H9 (cell line): Measurements from ENCODE around the gene GPC6. TPM values are rescaled to one million over a fixed set of nuclear protein-coding genes. Genes with fewer than 3 reads are reported as not detected.
A peak's percentile ranks its signal among the peaks of the same experiment; 100 is the strongest.

ENCODE experiments used
- DNase-seq: peaks from one replicate; pipeline ENCODE4 v3.0.0-alpha.2; 2017
- H2AFZ ChIP-seq: one replicate; pipeline ENCODE4 v1.6.1; 2013; ENCODE audit warnings: mild to moderate bottlenecking, low read length, control low read depth, moderate library complexity
- H2AK5ac ChIP-seq: 2 replicates; pipeline ENCODE4 v1.6.1; 2013; ENCODE audit warnings: low read length, control low read depth, mixed read lengths; ENCODE audit not compliant: insufficient read length
- H2BK120ac ChIP-seq: one replicate; pipeline ENCODE4 v1.6.1; 2013; ENCODE audit warnings: low read depth, mild to moderate bottlenecking, low read length, control low read depth, inconsistent platforms; ENCODE audit not compliant: poor library complexity, severe bottlenecking
- H2BK12ac ChIP-seq: 2 replicates; pipeline ENCODE4 v1.6.1; 2013; ENCODE audit warnings: low read length, control low read depth, mixed read lengths, low read depth; ENCODE audit not compliant: insufficient read length
- H2BK15ac ChIP-seq: 2 replicates; pipeline ENCODE4 v1.6.1; 2013; ENCODE audit warnings: low read depth, low read length, control low read depth
- H2BK20ac ChIP-seq: one replicate; pipeline ENCODE4 v1.6.1; 2013; ENCODE audit warnings: low read depth, mild to moderate bottlenecking, low read length, control low read depth, inconsistent platforms; ENCODE audit not compliant: poor library complexity, severe bottlenecking
- H2BK5ac ChIP-seq: 2 replicates; pipeline ENCODE4 v1.6.1; 2013; ENCODE audit warnings: low read length, control low read depth, mixed read lengths; ENCODE audit not compliant: insufficient read length
- H3K14ac ChIP-seq: 2 replicates; pipeline ENCODE4 v1.6.1; 2013; ENCODE audit warnings: low read length, control low read depth; ENCODE audit not compliant: insufficient read depth
- H3K18ac ChIP-seq: 2 replicates; pipeline ENCODE4 v1.6.1; 2013; ENCODE audit warnings: low read depth, mild to moderate bottlenecking, mixed read lengths, low read length, control low read depth; ENCODE audit not compliant: insufficient read length
- H3K23ac ChIP-seq: 2 replicates; pipeline ENCODE4 v1.6.1; 2013; ENCODE audit warnings: low read length, control low read depth, mixed read lengths, low read depth; ENCODE audit not compliant: insufficient read length
- H3K23me2 ChIP-seq: 2 replicates; pipeline ENCODE4 v1.6.1; 2013; ENCODE audit warnings: low read depth, mild to moderate bottlenecking, mixed read lengths, low read length, control low read depth; ENCODE audit not compliant: insufficient read length, poor library complexity, severe bottlenecking
- H3K27ac ChIP-seq: 2 replicates; pipeline ENCODE4 v1.5.1; 2013; ENCODE audit warnings: low read length, control low read depth, mixed read lengths, low read depth; ENCODE audit not compliant: insufficient read length
- H3K27me3 ChIP-seq: 2 replicates; pipeline ENCODE4 v1.6.1; 2013; ENCODE audit warnings: low read length, control low read depth, inconsistent platforms; ENCODE audit not compliant: insufficient read depth
- H3K4ac ChIP-seq: 2 replicates; pipeline ENCODE4 v1.6.1; 2013; ENCODE audit warnings: low read depth, mild to moderate bottlenecking, control low read depth, inconsistent platforms, low read length, moderate library complexity
- H3K4me1 ChIP-seq: 2 replicates; pipeline ENCODE4 v1.6.1; 2013; ENCODE audit warnings: low read length, control low read depth, inconsistent platforms; ENCODE audit not compliant: insufficient read depth
- H3K4me2 ChIP-seq: 2 replicates; pipeline ENCODE4 v1.6.1; 2013; ENCODE audit warnings: low read length, control low read depth, mixed read lengths; ENCODE audit not compliant: insufficient read length, insufficient read depth
- H3K56ac ChIP-seq: 2 replicates; pipeline ENCODE4 v1.6.1; 2013; ENCODE audit warnings: low read depth, mild to moderate bottlenecking, mixed read lengths, low read length, control low read depth; ENCODE audit not compliant: insufficient read length
- H3K79me1 ChIP-seq: 2 replicates; pipeline ENCODE4 v1.6.1; 2013; ENCODE audit warnings: low read depth, mild to moderate bottlenecking, moderate library complexity, low read length, control low read depth, inconsistent platforms; ENCODE audit not compliant: insufficient read depth, poor library complexity, severe bottlenecking
- H3K79me2 ChIP-seq: 2 replicates; pipeline ENCODE4 v1.6.1; 2013; ENCODE audit warnings: low read length, control low read depth, inconsistent platforms; ENCODE audit not compliant: insufficient read depth
- H3K9ac ChIP-seq: 2 replicates; pipeline ENCODE4 v1.6.1; 2013; ENCODE audit warnings: low read length, control low read depth, mixed read lengths; ENCODE audit not compliant: insufficient read length; ENCODE audit errors: extremely low read depth
- H3K9me3 ChIP-seq: one replicate; pipeline ENCODE4 v1.6.1; 2013; ENCODE audit warnings: low read depth, low read length, inconsistent platforms; ENCODE audit not compliant: control insufficient read depth
- H3T11ph ChIP-seq: one replicate; pipeline ENCODE4 v1.6.1; 2013; ENCODE audit warnings: mild to moderate bottlenecking, low read length, control low read depth, inconsistent platforms
- H4K20me1 ChIP-seq: one replicate; pipeline ENCODE4 v1.6.1; 2013; ENCODE audit not compliant: control insufficient read depth, insufficient read length, insufficient read depth
- H4K5ac ChIP-seq: 2 replicates; pipeline ENCODE4 v1.6.1; 2013; ENCODE audit warnings: low read depth, mild to moderate bottlenecking, mixed read lengths, low read length, control low read depth; ENCODE audit not compliant: insufficient read length
- H4K8ac ChIP-seq: replicated peaks from 2 replicates; pipeline ENCODE4 v1.6.1; 2013; ENCODE audit warnings: low read length, control low read depth, mixed read lengths, low read depth; ENCODE audit not compliant: insufficient read length
- H4K91ac ChIP-seq: 2 replicates; pipeline ENCODE4 v1.6.1; 2013; ENCODE audit warnings: low read depth, mild to moderate bottlenecking, moderate library complexity, mixed read lengths, low read length, control low read depth; ENCODE audit not compliant: insufficient read length
- H3K27ac Mint-ChIP-seq, 3 experiments: 2 replicates in 2 of 3; 3 replicates in 1 of 3; pipeline ENCODE4 v1.8.0; 2020 to 2021; ENCODE audit warnings: mixed read lengths in 3 of 3, mild to moderate bottlenecking in 1 of 3, moderate library complexity in 1 of 3
- H3K27me3 Mint-ChIP-seq: 2 replicates; pipeline ENCODE4 v1.8.0; 2021; ENCODE audit warnings: low read depth, mild to moderate bottlenecking, moderate library complexity, mixed read lengths
- H3K36me3 Mint-ChIP-seq, 3 experiments: 2 replicates in 2 of 3; 3 replicates in 1 of 3; pipeline ENCODE4 v1.8.0; 2020 to 2021; ENCODE audit warnings: low read depth in 3 of 3, mixed read lengths in 3 of 3; ENCODE audit not compliant: insufficient read depth in 1 of 3
- H3K4me1 Mint-ChIP-seq, 2 experiments: 2 replicates each; pipeline ENCODE4 v1.8.0; 2020; ENCODE audit warnings: mixed read lengths in 2 of 2
- H3K4me3 Mint-ChIP-seq, 2 experiments: 2 replicates in 1 of 2; 3 replicates in 1 of 2; pipeline ENCODE4 v1.8.0; 2020 to 2021; ENCODE audit warnings: mild to moderate bottlenecking in 2 of 2, mixed read lengths in 2 of 2, moderate library complexity in 1 of 2
- H3K9me3 Mint-ChIP-seq, 2 experiments: 2 replicates in 1 of 2; 3 replicates in 1 of 2; pipeline ENCODE4 v1.8.0; 2020; ENCODE audit warnings: mild to moderate bottlenecking in 2 of 2, mixed read lengths in 2 of 2, moderate library complexity in 1 of 2
- WGBS: extraction: QIAGEN DNeasy Blood & Tissue Kit; methylation state at CpG from one replicate; pipeline ENCODE4 v1.1.7; 2013; ENCODE audit warnings: missing lambda C conversion rate, low lambda C conversion rate, mixed read lengths; ENCODE audit not compliant: insufficient read length; ENCODE audit errors: extremely low coverage; 5-methylcytosine and 5-hydroxymethylcytosine counted together
- total RNA-seq: library from RNA; stranded (reverse); gene quantifications from 2 replicates; pipeline ENCODE4 v1.2.1, GENCODE V29; 2021
- TF ChIP-seq, protein P1 (sequence below): fragments of 200-600 bp; sonication (generic); conservative IDR thresholded peaks from 3 replicates; pipeline ENCODE4 v1.8.0; 2021; ENCODE audit warnings: antibody characterized with exemption, mild to moderate bottlenecking

GPC6 gene
- total RNA-seq, 1 experiment from 2014 or later = 15.6 TPM

- Histone ChIP-seq H3K9me3 (no peaks in the 10 kb centered on the region), H3K4ac (no peak overlapping the region), H3K14ac (no peak overlapping the region), H2BK12ac (no peak overlapping the region), H3K9ac (no peak overlapping the region), H3K27me3 (no peaks in the 10 kb centered on the region), H2AFZ (no peak overlapping the region), H3K23ac (no peak overlapping the region), H2BK120ac (no peak overlapping the region), H4K91ac (no peak overlapping the region), H4K8ac (no peak overlapping the region), H3K23me2 (no peaks in the 10 kb centered on the region), H3T11ph (no peak overlapping the region), H3K4me2 (no peak overlapping the region), H2BK5ac (no peak overlapping the region), H4K5ac (no peak overlapping the region), H3K56ac (no peak overlapping the region), H3K79me2 (peaks cover 6% of the 10 kb centered on the region; the same call in 1 of the 2 replicates), H2BK20ac (no peak overlapping the region), H4K20me1 (no peaks in the 10 kb centered on the region), H2AK5ac (no peak overlapping the region), H3K18ac (no peak overlapping the region), H3K4me1 (peaks cover 6% of the 10 kb centered on the region), H2BK15ac (no peak overlapping the region), H3K27ac (no peak overlapping the region), H3K79me1 (peaks cover 3% of the 10 kb centered on the region)
- no CpG with 5 or more reads among the region's 4 CpGs for WGBS
- TF ChIP-seq, protein P1, sequence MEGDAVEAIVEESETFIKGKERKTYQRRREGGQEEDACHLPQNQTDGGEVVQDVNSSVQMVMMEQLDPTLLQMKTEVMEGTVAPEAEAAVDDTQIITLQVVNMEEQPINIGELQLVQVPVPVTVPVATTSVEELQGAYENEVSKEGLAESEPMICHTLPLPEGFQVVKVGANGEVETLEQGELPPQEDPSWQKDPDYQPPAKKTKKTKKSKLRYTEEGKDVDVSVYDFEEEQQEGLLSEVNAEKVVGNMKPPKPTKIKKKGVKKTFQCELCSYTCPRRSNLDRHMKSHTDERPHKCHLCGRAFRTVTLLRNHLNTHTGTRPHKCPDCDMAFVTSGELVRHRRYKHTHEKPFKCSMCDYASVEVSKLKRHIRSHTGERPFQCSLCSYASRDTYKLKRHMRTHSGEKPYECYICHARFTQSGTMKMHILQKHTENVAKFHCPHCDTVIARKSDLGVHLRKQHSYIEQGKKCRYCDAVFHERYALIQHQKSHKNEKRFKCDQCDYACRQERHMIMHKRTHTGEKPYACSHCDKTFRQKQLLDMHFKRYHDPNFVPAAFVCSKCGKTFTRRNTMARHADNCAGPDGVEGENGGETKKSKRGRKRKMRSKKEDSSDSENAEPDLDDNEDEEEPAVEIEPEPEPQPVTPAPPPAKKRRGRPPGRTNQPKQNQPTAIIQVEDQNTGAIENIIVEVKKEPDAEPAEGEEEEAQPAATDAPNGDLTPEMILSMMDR = no peak
- H3K36me3 Mint-ChIP-seq = peaks cover 0 to 4% (median 0%) of the 10 kb centered on the region in 3 experiments; a peak in 1 of 7 replicates
- no peak for DNase-seq
- H3K4me3 Mint-ChIP-seq = no peak overlapping the region
- H3K9me3 Mint-ChIP-seq = peaks cover 0 to 4% of the 10 kb centered on the region in 2 experiments; a peak in 2 of 5 replicates
- H3K27me3 Mint-ChIP-seq = no peaks in the 10 kb centered on the region
- H3K27ac Mint-ChIP-seq = peak overlapping the region in 1 of 3 experiments; percentile 53; a peak in 3 of 7 replicates
- peaks cover 35 to 51% of the 10 kb centered on the region in 2 experiments for H3K4me1 Mint-ChIP-seq
Observed at GRCh38 chr13:93283255-93283654, 56.6 kb downstream of the GPC6 start.
